IPS-18a (cell line): ENCODE data around the gene TET3.

Experiments
- H3K27ac ChIP-seq: one replicate; pipeline ENCODE4 v1.5.1; 2013; ENCODE audit warnings: low read length
- H3K27me3 ChIP-seq: one replicate; pipeline ENCODE4 v1.6.1; 2013; ENCODE audit warnings: mild to moderate bottlenecking, low read length; ENCODE audit not compliant: control insufficient read depth, insufficient read depth
- H3K36me3 ChIP-seq: one replicate; pipeline ENCODE4 v1.6.1; 2013; ENCODE audit warnings: low read depth, low read length; ENCODE audit not compliant: control insufficient read depth
- H3K4me1 ChIP-seq: one replicate; pipeline ENCODE4 v1.6.1; 2013; ENCODE audit warnings: low read depth, low read length; ENCODE audit not compliant: control insufficient read depth
- H3K4me3 ChIP-seq: one replicate; pipeline ENCODE4 v1.5.1; 2013; ENCODE audit warnings: low read length
- H3K9ac ChIP-seq: one replicate; pipeline ENCODE4 v1.6.1; 2013; ENCODE audit warnings: mild to moderate bottlenecking, low read length, moderate library complexity
- H3K9me3 ChIP-seq: one replicate; pipeline ENCODE4 v1.6.1; 2013; ENCODE audit warnings: low read depth, low read length; ENCODE audit not compliant: control insufficient read depth

Gene TET3

GRCh38 chr2:74001781-74002504 lies 17.2 kb downstream of the TET3 start:
- Histone ChIP-seq H3K9ac (no peak overlapping the region), H3K4me1 (peaks cover 43% of the 10 kb centered on the region), H3K9me3 (no peaks in the 10 kb centered on the region), H3K27ac (no peak overlapping the region), H3K27me3 (peaks cover 6% of the 10 kb centered on the region), H3K4me3 (peak overlapping the region; percentile 29), H3K36me3 (no peaks in the 10 kb centered on the region)

GRCh38 chr2:74002505-74003421 lies 18.1 kb downstream of the TET3 start:
- H3K27me3 ChIP-seq: peaks cover 6% of the 10 kb centered on the region
- H3K4me1 ChIP-seq: peaks cover 43% of the 10 kb centered on the region
- H3K9ac ChIP-seq: peak overlapping the region; percentile 63
- H3K9me3 ChIP-seq: no peaks in the 10 kb centered on the region
- H3K36me3 ChIP-seq: no peaks in the 10 kb centered on the region
- H3K4me3 ChIP-seq: peak overlapping the region; percentile 67
- H3K27ac ChIP-seq: no peak overlapping the region

- Histone ChIP-seq H3K9me3 (no peaks in the 10 kb centered on the region), H3K4me3 (peak overlapping the region; percentile 67), H3K36me3 (no peaks in the 10 kb centered on the region), H3K9ac (peak overlapping the region; percentile 35), H3K27ac (no peak overlapping the region), H3K27me3 (peaks cover 6% of the 10 kb centered on the region), H3K4me1 (peaks cover 48% of the 10 kb centered on the region)
Measured at GRCh38 chr2:74003494-74004211, 18.9 kb downstream of the TET3 start.

- H3K4me3 ChIP-seq: peak overlapping the region; percentile 37
- peaks cover 45% of the 10 kb centered on the region for H3K4me1 ChIP-seq
- peak overlapping the region; percentile 35 for H3K9ac ChIP-seq
- H3K27ac ChIP-seq: no peak overlapping the region
- H3K9me3 ChIP-seq: no peaks in the 10 kb centered on the region
- peaks cover 6% of the 10 kb centered on the region for H3K27me3 ChIP-seq
- peaks cover 3% of the 10 kb centered on the region for H3K36me3 ChIP-seq
Measured at GRCh38 chr2:74004212-74005182, 19.8 kb downstream of the TET3 start.

GRCh38 chr2:74005786-74006185 lies 21.1 kb downstream of the TET3 start:
- H3K4me3 ChIP-seq: no peak overlapping the region
- peaks cover 38% of the 10 kb centered on the region for H3K4me1 ChIP-seq
- no peaks in the 10 kb centered on the region for H3K9me3 ChIP-seq
- peaks cover 3% of the 10 kb centered on the region for H3K36me3 ChIP-seq
- no peak overlapping the region for H3K9ac ChIP-seq
- H3K27ac ChIP-seq: no peak overlapping the region
- H3K27me3 ChIP-seq: peaks cover 6% of the 10 kb centered on the region

GRCh38 chr2:74006459-74006858 lies 21.7 kb downstream of the TET3 start:
- no peak overlapping the region for H3K9ac ChIP-seq

GRCh38 chr2:74007121-74007520 lies 22.4 kb downstream of the TET3 start:
- Histone ChIP-seq H3K9me3 (no peaks in the 10 kb centered on the region), H3K27ac (no peak overlapping the region), H3K9ac (no peak overlapping the region), H3K4me1 (peaks cover 26% of the 10 kb centered on the region), H3K4me3 (no peak overlapping the region), H3K27me3 (no peaks in the 10 kb centered on the region), H3K36me3 (peaks cover 3% of the 10 kb centered on the region)

More at GRCh38 chr2:74006459-74006858, 21.7 kb downstream of the TET3 start:
- Histone ChIP-seq H3K27ac (no peak overlapping the region), H3K27me3 (peaks cover 1% of the 10 kb centered on the region), H3K4me3 (no peak overlapping the region), H3K9me3 (no peaks in the 10 kb centered on the region), H3K36me3 (peaks cover 3% of the 10 kb centered on the region), H3K4me1 (peaks cover 32% of the 10 kb centered on the region)

- Histone ChIP-seq H3K27ac (no peak overlapping the region), H3K4me1 (peaks cover 26% of the 10 kb centered on the region), H3K36me3 (peaks cover 3% of the 10 kb centered on the region)
Measured at GRCh38 chr2:74007711-74008110, 23.0 kb downstream of the TET3 start.

GRCh38 chr2:74008761-74009395 lies 24.2 kb downstream of the TET3 start:
- H3K9me3 ChIP-seq: no peaks in the 10 kb centered on the region
- H3K27ac ChIP-seq: no peak overlapping the region
- peaks cover 23% of the 10 kb centered on the region for H3K4me1 ChIP-seq
- H3K36me3 ChIP-seq: peaks cover 3% of the 10 kb centered on the region
- H3K4me3 ChIP-seq: no peak overlapping the region
- H3K27me3 ChIP-seq: no peaks in the 10 kb centered on the region
- no peak overlapping the region for H3K9ac ChIP-seq

More at GRCh38 chr2:74007711-74008110, 23.0 kb downstream of the TET3 start:
- H3K4me3 ChIP-seq: no peak overlapping the region
- no peaks in the 10 kb centered on the region for H3K27me3 ChIP-seq
- no peaks in the 10 kb centered on the region for H3K9me3 ChIP-seq
- H3K9ac ChIP-seq: no peak overlapping the region

GRCh38 chr2:74009577-74009976 lies 24.9 kb downstream of the TET3 start:
- H3K4me1 ChIP-seq: peaks cover 18% of the 10 kb centered on the region

More at GRCh38 chr2:74009577-74009976, 24.9 kb downstream of the TET3 start:
- Histone ChIP-seq H3K27me3 (no peaks in the 10 kb centered on the region), H3K36me3 (peaks cover 3% of the 10 kb centered on the region), H3K27ac (no peak overlapping the region), H3K4me3 (no peak overlapping the region), H3K9ac (no peak overlapping the region), H3K9me3 (no peaks in the 10 kb centered on the region)
